H1 (cell line): ENCODE measurements around the gene RBFOX1. TPM values are rescaled to one million over a fixed set of nuclear protein-coding genes. Genes with fewer than 3 reads are reported as not detected.

Source experiments
- CHD7 ChIP-seq: fragments of 300-600 bp; sonication (generic); IDR thresholded peaks from 2 replicates; pipeline ENCODE4 v1.7.1; 2012; ENCODE audit warnings: low read length, moderate library complexity, mild to moderate bottlenecking, inconsistent platforms; ENCODE audit not compliant: insufficient replicate concordance
- CREB1 ChIP-seq: IDR thresholded peaks from 2 replicates; pipeline ENCODE4 v1.6.1; 2012; ENCODE audit warnings: inconsistent platforms
- KDM4A ChIP-seq: IDR thresholded peaks from one replicate; pipeline ENCODE4 v1.7.1; 2012; ENCODE audit warnings: low read depth, mild to moderate bottlenecking, moderate library complexity, low read length, inconsistent platforms; ENCODE audit not compliant: severe bottlenecking
- POLR2AphosphoS5 ChIP-seq: IDR thresholded peaks from 2 replicates; pipeline ENCODE4 v1.6.1; 2011; ENCODE audit warnings: low read depth, low read length
- polyA plus RNA-seq, 7 experiments: library from polyadenylated mRNA; depleted of rRNA in 3 of 7; stranded (reverse) in 5 of 7; unstranded in 2 of 7; fragments of >200 nt in 5 of 7; fragments of 200-250 nt in 2 of 7; gene quantifications; 1 replicate in 5 of 7; 2 replicates in 1 of 7; 4 replicates in 1 of 7; pipeline versions ENCODE4 v1.2.1 to v1.2.3, GENCODE V29; 2011 to 2013; ENCODE audit warnings: missing spikeins in 2 of 7, mixed read lengths in 2 of 7
- total RNA-seq: library from RNA; stranded (reverse); fragmentation: NEBNext Ultra II Directional; extraction: Animal tissue kit (Norgen Biotek cat#: 25700); gene quantifications from 2 replicates; pipeline ENCODE4 v1.2.1, GENCODE V29; 2021

The RBFOX1 gene
- total and polyA plus RNA-seq, 2 of the 8 experiments (the other 6 are each of a cell fraction or from before 2014, with no cell fraction given), result 1.7 to 2.8 TPM

GRCh38 chr16:7377231-7377630 is 44.6 kb downstream of the RBFOX1 start (continued):
- TF ChIP-seq CHD7 (no peak), POLR2AphosphoS5 (no peak), CREB1 (no peak), KDM4A (no peak)
